AG08396 (cell line): ENCODE measurements around the gene KIF26A.

ENCODE experiments used
- DNase-seq: peaks from one replicate; pipeline ENCODE4 v3.0.0; 2012; ENCODE audit warnings: low spot score, mixed read lengths

KIF26A gene

GRCh38 chr14:104130974-104131651, 7.3 kb upstream of the KIF26A start:
- DNase-seq, result peak; percentile 68

- DNase-seq, result no peak
Measured at GRCh38 chr14:104131968-104132732, 6.2 kb upstream of the KIF26A start.

- DNase-seq, result no peak
Measured at GRCh38 chr14:104132981-104133380, 5.4 kb upstream of the KIF26A start.

- DNase-seq, result no peak
Measured at GRCh38 chr14:104133496-104133895, 4.9 kb upstream of the KIF26A start.

- DNase-seq, result no peak
Measured at GRCh38 chr14:104134061-104134965, 4.1 kb upstream of the KIF26A start.

- no peak for DNase-seq
Measured at GRCh38 chr14:104135121-104135903, 3.1 kb upstream of the KIF26A start.

GRCh38 chr14:104135904-104136471, 2.4 kb upstream of the KIF26A start:
- DNase-seq, result no peak

- DNase-seq, result no peak
Measured at GRCh38 chr14:104136472-104137296, 1.7 kb upstream of the KIF26A start.

- peak; percentile 92 for DNase-seq
Measured at GRCh38 chr14:104137297-104138097, 890 bp upstream of the KIF26A start.

- DNase-seq, result no peak
Measured at GRCh38 chr14:104138718-104139459, 502 bp downstream of the KIF26A start.

GRCh38 chr14:104139460-104140212, 1.2 kb downstream of the KIF26A start:
- no peak for DNase-seq

- DNase-seq, result no peak
Measured at GRCh38 chr14:104140213-104140462, 1.8 kb downstream of the KIF26A start.

- DNase-seq, result no peak
Measured at GRCh38 chr14:104140463-104141331, 2.3 kb downstream of the KIF26A start.

GRCh38 chr14:104141621-104142091, 3.3 kb downstream of the KIF26A start:
- no peak for DNase-seq

- DNase-seq, result no peak
Measured at GRCh38 chr14:104142136-104142945, 4.0 kb downstream of the KIF26A start.

GRCh38 chr14:104142946-104143470, 4.6 kb downstream of the KIF26A start:
- no peak for DNase-seq
